Stimulated activated CD4-positive, alpha-beta T cell treated with anti-CD3 and anti-CD28 coated beads, Interleukin-4, amount 100 ng/mL, for 48 hours (primary cell): Measurements from ENCODE around the gene RIC8B.
"Not testable (repeated sequence)": the region's sequence is repeated elsewhere in the genome, so short reads cannot be mapped to it uniquely, and the experiment has no call there.

Experiments
- DNase-seq, 2 donors: peaks; one replicate each; pipeline ENCODE4 v3.0.0-alpha.2; 2020; ENCODE audit warnings: low read depth in 2 of 2

Gene RIC8B

GRCh38 chr12:106774005-106774807, at the start of gene RIC8B:
TSS of gene RIC8B (plus strand) at chr12:106774682. CDS start at chr12:106774746, 64 bp downstream.
- DNase-seq: peak; percentile 68 to 81

- DNase-seq: no peak
Measured at GRCh38 chr12:106724934-106725333, 49.5 kb upstream of the RIC8B start.

GRCh38 chr12:106726603-106727202, 47.8 kb upstream of the RIC8B start:
- not testable (repeated sequence) for DNase-seq

GRCh38 chr12:106729611-106730010, 44.9 kb upstream of the RIC8B start:
- DNase-seq: no peak

- DNase-seq: no peak
Measured at GRCh38 chr12:106732890-106733289, 41.6 kb upstream of the RIC8B start.

GRCh38 chr12:106733660-106734059, 40.8 kb upstream of the RIC8B start:
- no peak for DNase-seq

GRCh38 chr12:106736051-106736957, 38.2 kb upstream of the RIC8B start:
- DNase-seq: no peak

GRCh38 chr12:106739318-106739717, 35.2 kb upstream of the RIC8B start:
- DNase-seq: no peak

GRCh38 chr12:106739815-106740530, 34.5 kb upstream of the RIC8B start:
- DNase-seq: no peak

- DNase-seq: no peak
Measured at GRCh38 chr12:106740818-106741217, 33.7 kb upstream of the RIC8B start.

GRCh38 chr12:106741247-106741646, 33.2 kb upstream of the RIC8B start:
- DNase-seq: no peak

GRCh38 chr12:106743270-106743988, 31.1 kb upstream of the RIC8B start:
- DNase-seq: no peak

- DNase-seq: no peak
Measured at GRCh38 chr12:106744600-106744999, 29.9 kb upstream of the RIC8B start.

GRCh38 chr12:106745181-106745745, 29.2 kb upstream of the RIC8B start:
- DNase-seq: no peak

- DNase-seq: no peak
Measured at GRCh38 chr12:106747973-106748436, 26.5 kb upstream of the RIC8B start.

GRCh38 chr12:106750524-106750923, 24.0 kb upstream of the RIC8B start:
- DNase-seq: no peak

GRCh38 chr12:106753526-106753925, 21.0 kb upstream of the RIC8B start:
- peak; percentile 33 to 40 for DNase-seq

GRCh38 chr12:106754331-106754730, 20.2 kb upstream of the RIC8B start:
- no peak for DNase-seq

- DNase-seq: no peak
Measured at GRCh38 chr12:106757623-106758348, 16.7 kb upstream of the RIC8B start.
